A673 (cell line): ENCODE data around the gene MCM8.

Experiments
- EZH2 ChIP-seq: fragments of 200-600 bp; sonication (generic); IDR thresholded peaks from 2 replicates; pipeline ENCODE4 v1.6.1; 2017; ENCODE audit warnings: borderline replicate concordance, low read depth, mild to moderate bottlenecking, mixed read lengths, antibody characterized with exemption, low read length; ENCODE audit not compliant: poor library complexity, severe bottlenecking
- TF ChIP-seq, protein P1 (sequence below): fragments of 300-800, 200-600 bp; sonication (generic); conservative IDR thresholded peaks from 2 replicates; pipeline ENCODE4 v1.5.1; 2017; ENCODE audit warnings: low read depth, mild to moderate bottlenecking, antibody characterized with exemption, low read length, moderate library complexity, mixed read lengths

DNA sequence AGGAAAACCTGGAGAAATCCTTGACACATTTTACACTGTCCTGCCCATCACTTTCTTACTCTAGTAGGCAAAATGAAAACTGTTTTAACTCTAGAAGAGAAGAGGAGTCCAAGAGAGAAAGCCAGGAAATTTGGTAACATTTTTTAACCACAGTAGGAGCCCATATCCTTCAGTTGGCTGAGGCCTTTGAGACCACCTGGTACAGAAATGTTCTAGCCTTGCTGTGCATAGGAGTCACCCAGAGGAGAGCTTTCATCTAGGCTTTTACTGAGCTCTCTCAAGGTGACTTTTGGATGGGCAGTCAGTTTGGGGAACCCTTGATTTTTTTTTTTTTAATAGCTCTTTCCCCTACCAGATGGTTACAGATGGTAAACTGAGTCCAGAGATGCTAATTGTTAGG is 78.4 kb downstream of the MCM8 start:
- TF ChIP-seq, protein P1, sequence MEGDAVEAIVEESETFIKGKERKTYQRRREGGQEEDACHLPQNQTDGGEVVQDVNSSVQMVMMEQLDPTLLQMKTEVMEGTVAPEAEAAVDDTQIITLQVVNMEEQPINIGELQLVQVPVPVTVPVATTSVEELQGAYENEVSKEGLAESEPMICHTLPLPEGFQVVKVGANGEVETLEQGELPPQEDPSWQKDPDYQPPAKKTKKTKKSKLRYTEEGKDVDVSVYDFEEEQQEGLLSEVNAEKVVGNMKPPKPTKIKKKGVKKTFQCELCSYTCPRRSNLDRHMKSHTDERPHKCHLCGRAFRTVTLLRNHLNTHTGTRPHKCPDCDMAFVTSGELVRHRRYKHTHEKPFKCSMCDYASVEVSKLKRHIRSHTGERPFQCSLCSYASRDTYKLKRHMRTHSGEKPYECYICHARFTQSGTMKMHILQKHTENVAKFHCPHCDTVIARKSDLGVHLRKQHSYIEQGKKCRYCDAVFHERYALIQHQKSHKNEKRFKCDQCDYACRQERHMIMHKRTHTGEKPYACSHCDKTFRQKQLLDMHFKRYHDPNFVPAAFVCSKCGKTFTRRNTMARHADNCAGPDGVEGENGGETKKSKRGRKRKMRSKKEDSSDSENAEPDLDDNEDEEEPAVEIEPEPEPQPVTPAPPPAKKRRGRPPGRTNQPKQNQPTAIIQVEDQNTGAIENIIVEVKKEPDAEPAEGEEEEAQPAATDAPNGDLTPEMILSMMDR: no peak
- TF ChIP-seq EZH2: no peak
